Measurements from ENCODE around the gene PPP2R2B.

The PPP2R2B gene

DNA sequence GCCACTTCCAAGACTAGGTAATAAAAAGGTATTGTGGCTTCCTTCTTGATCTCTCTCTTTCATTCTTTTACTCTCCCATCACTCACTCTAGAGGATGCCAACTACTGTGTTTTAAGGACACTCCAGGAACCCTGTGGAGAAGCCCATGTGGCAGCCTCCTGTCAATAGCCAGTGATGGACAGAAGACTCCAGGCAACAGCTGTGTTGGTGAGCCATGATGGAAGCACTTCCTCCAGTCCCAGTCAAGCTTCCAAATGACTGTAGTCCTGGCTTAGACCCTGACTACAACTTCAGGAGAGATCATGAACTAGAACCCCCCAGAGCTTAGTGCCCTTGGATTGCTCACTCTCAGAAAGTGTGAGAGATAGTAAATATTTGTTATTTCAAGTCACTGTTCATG, 123.9 kb downstream of the PPP2R2B start:
- TF ChIP-seq ZFP30 (CRISPR knock-in tag; IDR thresholded peaks at IDR 0.05) (no peak), ARNTL (CRISPR knock-in tag; IDR thresholded peaks at IDR 0.05; ENCODE audit: borderline replicate concordance, low read depth) (no peak), TOX (CRISPR knock-in tag; IDR thresholded peaks at IDR 0.05; ENCODE audit: borderline replicate concordance) (no peak), TCF4 (CRISPR knock-in tag; IDR thresholded peaks at IDR 0.05; ENCODE audit: borderline replicate concordance) (no peak), GLIS3 (CRISPR knock-in tag; IDR thresholded peaks at IDR 0.05) (no peak), CSDC2 (CRISPR knock-in tag; IDR thresholded peaks at IDR 0.05) (no peak), ZFP3 (CRISPR knock-in tag; IDR thresholded peaks at IDR 0.05) (no peak), TSHZ2 (CRISPR knock-in tag; IDR thresholded peaks at IDR 0.05) (no peak), ZNF565 (CRISPR knock-in tag; conservative IDR thresholded peaks at IDR 0.05; ENCODE audit: low read depth) (no peak), ESRRG (CRISPR knock-in tag; IDR thresholded peaks at IDR 0.05) (no peak), SNAI2 (CRISPR knock-in tag; IDR thresholded peaks at IDR 0.05) (no peak), BACH2 (CRISPR knock-in tag; IDR thresholded peaks at IDR 0.05; ENCODE audit: borderline replicate concordance) (no peak), ISL1 (CRISPR knock-in tag; IDR thresholded peaks at IDR 0.05) (no peak), CSRNP3 (CRISPR knock-in tag; IDR thresholded peaks at IDR 0.05) (no peak), ZNF8 (CRISPR knock-in tag; IDR thresholded peaks at IDR 0.05) (no peak)
- TF ChIP-seq, protein P1, sequence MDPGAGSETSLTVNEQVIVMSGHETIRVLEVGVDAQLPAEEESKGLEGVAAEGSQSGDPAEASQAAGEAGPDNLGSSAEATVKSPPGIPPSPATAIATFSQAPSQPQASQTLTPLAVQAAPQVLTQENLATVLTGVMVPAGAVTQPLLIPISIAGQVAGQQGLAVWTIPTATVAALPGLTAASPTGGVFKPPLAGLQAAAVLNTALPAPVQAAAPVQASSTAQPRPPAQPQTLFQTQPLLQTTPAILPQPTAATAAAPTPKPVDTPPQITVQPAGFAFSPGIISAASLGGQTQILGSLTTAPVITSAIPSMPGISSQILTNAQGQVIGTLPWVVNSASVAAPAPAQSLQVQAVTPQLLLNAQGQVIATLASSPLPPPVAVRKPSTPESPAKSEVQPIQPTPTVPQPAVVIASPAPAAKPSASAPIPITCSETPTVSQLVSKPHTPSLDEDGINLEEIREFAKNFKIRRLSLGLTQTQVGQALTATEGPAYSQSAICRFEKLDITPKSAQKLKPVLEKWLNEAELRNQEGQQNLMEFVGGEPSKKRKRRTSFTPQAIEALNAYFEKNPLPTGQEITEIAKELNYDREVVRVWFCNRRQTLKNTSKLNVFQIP (CRISPR knock-in tag; IDR thresholded peaks at IDR 0.05; ENCODE audit: borderline replicate concordance, low read depth): no peak
- TF ChIP-seq, protein P2, sequence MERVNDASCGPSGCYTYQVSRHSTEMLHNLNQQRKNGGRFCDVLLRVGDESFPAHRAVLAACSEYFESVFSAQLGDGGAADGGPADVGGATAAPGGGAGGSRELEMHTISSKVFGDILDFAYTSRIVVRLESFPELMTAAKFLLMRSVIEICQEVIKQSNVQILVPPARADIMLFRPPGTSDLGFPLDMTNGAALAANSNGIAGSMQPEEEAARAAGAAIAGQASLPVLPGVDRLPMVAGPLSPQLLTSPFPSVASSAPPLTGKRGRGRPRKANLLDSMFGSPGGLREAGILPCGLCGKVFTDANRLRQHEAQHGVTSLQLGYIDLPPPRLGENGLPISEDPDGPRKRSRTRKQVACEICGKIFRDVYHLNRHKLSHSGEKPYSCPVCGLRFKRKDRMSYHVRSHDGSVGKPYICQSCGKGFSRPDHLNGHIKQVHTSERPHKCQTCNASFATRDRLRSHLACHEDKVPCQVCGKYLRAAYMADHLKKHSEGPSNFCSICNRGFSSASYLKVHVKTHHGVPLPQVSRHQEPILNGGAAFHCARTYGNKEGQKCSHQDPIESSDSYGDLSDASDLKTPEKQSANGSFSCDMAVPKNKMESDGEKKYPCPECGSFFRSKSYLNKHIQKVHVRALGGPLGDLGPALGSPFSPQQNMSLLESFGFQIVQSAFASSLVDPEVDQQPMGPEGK (CRISPR knock-in tag; IDR thresholded peaks at IDR 0.05; ENCODE audit: borderline replicate concordance): no peak

DNA sequence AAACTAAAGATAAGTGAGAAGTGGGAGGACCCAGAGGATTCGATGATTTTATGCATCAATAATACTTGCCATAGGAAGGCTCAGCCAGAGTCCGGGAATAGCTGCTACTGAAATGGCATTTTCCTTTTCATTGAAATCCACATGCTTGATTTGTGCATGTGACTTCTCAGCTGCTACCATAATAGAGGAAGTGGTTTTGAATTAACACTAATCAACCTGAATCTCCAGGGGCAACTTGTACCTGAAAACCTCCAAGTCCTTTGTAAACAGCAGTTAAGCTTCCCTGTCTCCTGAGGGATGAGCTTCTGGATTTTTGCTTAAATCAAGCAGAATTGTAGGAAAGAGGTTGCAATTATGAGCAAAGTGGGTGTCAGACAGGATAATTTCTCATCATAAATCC, 124.9 kb downstream of the PPP2R2B start:
- TF ChIP-seq, protein P2 (CRISPR knock-in tag; IDR thresholded peaks at IDR 0.05; ENCODE audit: borderline replicate concordance): no peak
- TF ChIP-seq, protein P1 (CRISPR knock-in tag; IDR thresholded peaks at IDR 0.05; ENCODE audit: borderline replicate concordance, low read depth): no peak
- no peak for TF ChIP-seq TSHZ2 (CRISPR knock-in tag; IDR thresholded peaks at IDR 0.05)
- TF ChIP-seq CSDC2 (CRISPR knock-in tag; IDR thresholded peaks at IDR 0.05): no peak
- no peak for TF ChIP-seq PPARA (CRISPR knock-in tag; IDR thresholded peaks at IDR 0.05; ENCODE audit: borderline replicate concordance)
- TF ChIP-seq TCF4 (CRISPR knock-in tag; IDR thresholded peaks at IDR 0.05; ENCODE audit: borderline replicate concordance): no peak
- no peak for TF ChIP-seq RARB (CRISPR knock-in tag; IDR thresholded peaks at IDR 0.05)
- TF ChIP-seq ARNTL (CRISPR knock-in tag; IDR thresholded peaks at IDR 0.05; ENCODE audit: borderline replicate concordance, low read depth): no peak
- TF ChIP-seq TOX (CRISPR knock-in tag; IDR thresholded peaks at IDR 0.05; ENCODE audit: borderline replicate concordance): no peak
- TF ChIP-seq ZNF565 (CRISPR knock-in tag; conservative IDR thresholded peaks at IDR 0.05; ENCODE audit: low read depth): no peak
- no peak for TF ChIP-seq BACH2 (CRISPR knock-in tag; IDR thresholded peaks at IDR 0.05; ENCODE audit: borderline replicate concordance)
- no peak for TF ChIP-seq ZFP30 (CRISPR knock-in tag; IDR thresholded peaks at IDR 0.05)
- no peak for TF ChIP-seq ESRRG (CRISPR knock-in tag; IDR thresholded peaks at IDR 0.05)
- no peak for TF ChIP-seq ISL1 (CRISPR knock-in tag; IDR thresholded peaks at IDR 0.05)
- TF ChIP-seq ZFP3 (CRISPR knock-in tag; IDR thresholded peaks at IDR 0.05): no peak
- TF ChIP-seq OSR1 (CRISPR knock-in tag; IDR thresholded peaks at IDR 0.05): no peak
- ATAC-seq: no peak; the same call in 2 of the 3 replicates

More for the DNA sequence above, 123.9 kb downstream of the PPP2R2B start:
- no peak for ATAC-seq

Measured in SK-N-SH treated with all-trans-retinoic acid at 6 μM for 48 hours (cell line).